K562 (cell line): ENCODE results near the gene MYO18B. TPM values are rescaled to one million over a fixed set of nuclear protein-coding genes. Genes with fewer than 3 reads are reported as not detected.

Experiments
- ATAC-seq: fragments of 200-7000 bp; cut with Tn5 transposase; 3 replicates; pipeline ENCODE4 v1.9.1; 2020; ENCODE audit warnings: moderate library complexity
- BruUV-seq: library from RNA; stranded (reverse); fragments of 400-500 nt; replicated peaks from 2 replicates; lab custom pipeline; 2021; lab: Mats Ljungman, UMichigan
- CTCF ChIA-PET: fragments of 300-600 bp; formaldehyde crosslinking; extraction: SDS; loops from one replicate; lab custom pipeline; 2021; ENCODE audit warnings: low intra/inter-chr PET ratio; lab: Yijun Ruan, JAX
- POLR2A ChIA-PET: fragments of 300-600, 350-650 bp; sonication (Branson Sonifier 250); formaldehyde crosslinking; extraction: SDS; loops from one replicate; lab custom pipeline; 2021; ENCODE audit warnings: antibody characterized with exemption, inconsistent platforms; lab: Yijun Ruan, JAX
- DNase-seq, 4 experiments: peaks; one replicate each; pipeline versions ENCODE4 v3.0.0 to v3.0.0-alpha.2; 2011 to 2018; ENCODE audit warnings: low spot score in 3 of 4, mixed read lengths in 3 of 4; ENCODE audit errors: extremely low read depth in 1 of 4
- FAIRE-seq: peaks from 2 replicates; lab custom pipeline; 2011; peaks lifted over from hg19 to GRCh38; lab: Jason Lieb, UNC
- H2AFZ ChIP-seq: 2 replicates; pipeline ENCODE4 v1.6.0; 2011; ENCODE audit warnings: low read depth, low read length, control low read depth, inconsistent platforms
- H3K27ac ChIP-seq: fragments of 200-600 bp; 3 replicates; pipeline ENCODE4 v1.8.0; 2011; ENCODE audit warnings: low read depth, mild to moderate bottlenecking, control low read depth, inconsistent platforms, low read length, moderate library complexity, mixed read lengths; ENCODE audit errors: extremely low read depth
- H3K27me3 ChIP-seq, 2 experiments: fragments of 300-600 bp in 1 of 2; 2 replicates in 1 of 2; 3 replicates in 1 of 2; pipeline versions ENCODE4 v1.6.0 to v1.8.0; 2011; ENCODE audit warnings: inconsistent platforms in 2 of 2, low read length in 2 of 2, mild to moderate bottlenecking in 1 of 2, mixed read lengths in 1 of 2, moderate library complexity in 1 of 2; ENCODE audit not compliant: control insufficient read depth in 2 of 2, insufficient read depth in 2 of 2
- H3K36me3 ChIP-seq: fragments of 300-600 bp; 3 replicates; pipeline ENCODE4 v1.8.0; 2011; ENCODE audit warnings: mild to moderate bottlenecking, low read length, inconsistent platforms; ENCODE audit not compliant: control insufficient read depth, insufficient read depth
- H3K4me1 ChIP-seq, 2 experiments: fragments of 200-600 bp in 1 of 2; replicated peaks in 1 of 2; 2 replicates in 1 of 2; 3 replicates in 1 of 2; pipeline versions ENCODE4 v1.5.1 to v1.8.0; 2011; ENCODE audit warnings: inconsistent platforms in 2 of 2, low read length in 2 of 2, mild to moderate bottlenecking in 1 of 2, mixed read lengths in 1 of 2, moderate library complexity in 1 of 2; ENCODE audit not compliant: control insufficient read depth in 2 of 2, insufficient read depth in 2 of 2
- H3K4me2 ChIP-seq: 2 replicates; pipeline ENCODE4 v1.6.1; 2011; ENCODE audit warnings: low read length, control low read depth, inconsistent platforms, mixed read lengths; ENCODE audit not compliant: insufficient read depth
- H3K4me3 ChIP-seq: fragments of 200-600 bp; sonication (generic), shearing (Covaris generic); 2 replicates; pipeline ENCODE4 v1.5.1; 2016; ENCODE audit warnings: control low read depth, inconsistent platforms
- H3K79me2 ChIP-seq: fragments of 200-600 bp; 3 replicates; pipeline ENCODE4 v1.8.0; 2011; ENCODE audit warnings: low read length, inconsistent platforms; ENCODE audit not compliant: control insufficient read depth, insufficient read depth
- H3K9ac ChIP-seq, 2 experiments: 2 replicates each; pipeline versions ENCODE4 v1.6.0 to v1.6.1; 2011; ENCODE audit warnings: low read depth in 2 of 2, low read length in 2 of 2, control low read depth in 1 of 2, inconsistent platforms in 1 of 2, mild to moderate bottlenecking in 1 of 2, mixed read lengths in 1 of 2; ENCODE audit not compliant: insufficient read depth in 1 of 2
- H3K9me1 ChIP-seq: one replicate; pipeline ENCODE4 v1.6.0; 2011; ENCODE audit warnings: inconsistent platforms, mild to moderate bottlenecking, low read length, moderate library complexity; ENCODE audit not compliant: control insufficient read depth, insufficient read depth
- H3K9me3 ChIP-seq: replicated peaks from 2 replicates; pipeline ENCODE4 v1.5.1; 2011; ENCODE audit warnings: low read depth, low read length, inconsistent platforms; ENCODE audit not compliant: control insufficient read depth, insufficient read depth
- H4K20me1 ChIP-seq: replicated peaks from 2 replicates; pipeline ENCODE4 v1.6.1; 2011; ENCODE audit warnings: low read length, inconsistent platforms, mixed read lengths; ENCODE audit not compliant: control insufficient read depth, insufficient read depth
- ARID1B ChIP-seq: fragments of 450-650 bp; IDR thresholded peaks from 2 replicates; pipeline ENCODE4 v1.6.1; 2016; ENCODE audit warnings: antibody characterized with exemption, mild to moderate bottlenecking, inconsistent platforms
- CCAR2 ChIP-seq: fragments of 200-400 bp; formaldehyde crosslinking; IDR thresholded peaks from 2 replicates; pipeline ENCODE4 v1.6.1; 2017; ENCODE audit warnings: mild to moderate bottlenecking, low read depth, low read length
- GABPA ChIP-seq: fragments of 200-800 bp; sonication (Bioruptor generic); conservative IDR thresholded peaks from 2 replicates; pipeline ENCODE4 v1.6.1; 2016; ENCODE audit warnings: low read depth, missing genetic modification characterization, missing compliant biosample characterization
- HDAC2 ChIP-seq: fragments of 450-650 bp; IDR thresholded peaks from 2 replicates; pipeline ENCODE4 v1.6.1; 2016; ENCODE audit warnings: mild to moderate bottlenecking
- KDM4B ChIP-seq, 2 experiments: fragments of 450-650 bp in 1 of 2; sonication (generic) in 1 of 2; IDR thresholded peaks; 2 replicates each; pipeline ENCODE4 v1.6.1; 2016 to 2017; ENCODE audit warnings: borderline replicate concordance in 2 of 2, antibody characterized with exemption in 1 of 2, low read depth in 1 of 2, mild to moderate bottlenecking in 1 of 2
- MTF1 ChIP-seq: fragments of 250-450 bp; sonication (Bioruptor Pico); IDR thresholded peaks from 2 replicates; pipeline ENCODE4 v1.9.0; 2021; ENCODE audit warnings: moderate library complexity, mild to moderate bottlenecking, inconsistent platforms, borderline replicate concordance
- NR3C1 ChIP-seq: sonication (generic); formaldehyde crosslinking; IDR thresholded peaks from 2 replicates; pipeline ENCODE4 v1.8.1; 2022; ENCODE audit warnings: missing genetic modification reagents
- PCBP2 ChIP-seq: fragments of 200-400 bp; formaldehyde crosslinking; IDR thresholded peaks from 2 replicates; pipeline ENCODE4 v1.6.1; 2018; ENCODE audit warnings: low read length, low read depth, mild to moderate bottlenecking, moderate library complexity; ENCODE audit not compliant: poor library complexity, severe bottlenecking
- PHF21A ChIP-seq: fragments of 450-650 bp; IDR thresholded peaks from 2 replicates; pipeline ENCODE4 v1.6.1; 2017; ENCODE audit warnings: low read depth, borderline replicate concordance
- RBM15 ChIP-seq: fragments of 200-400 bp; formaldehyde crosslinking; IDR thresholded peaks from 2 replicates; pipeline ENCODE4 v1.6.1; 2018; ENCODE audit warnings: mild to moderate bottlenecking, low read length, moderate library complexity; ENCODE audit not compliant: insufficient read depth
- SMAD2 ChIP-seq: fragments of 150-350 bp; IDR thresholded peaks from 2 replicates; pipeline ENCODE4 v1.6.1; 2014; ENCODE audit warnings: low read depth, mild to moderate bottlenecking, low read length
- ZNF143 ChIP-seq: sonication (generic); formaldehyde crosslinking; IDR thresholded peaks from 2 replicates; pipeline ENCODE4 v1.9.0; 2022; ENCODE audit warnings: mild to moderate bottlenecking, missing genetic modification reagents
- ZNF316 ChIP-seq: fragments of 450-650 bp; IDR thresholded peaks from 2 replicates; pipeline ENCODE4 v1.6.1; 2016
- ZNF408 ChIP-seq: fragments of 250-450 bp; sonication (Bioruptor Pico); IDR thresholded peaks from 2 replicates; pipeline ENCODE4 v1.4.0; 2020; ENCODE audit warnings: low read depth, mild to moderate bottlenecking, moderate library complexity
- ZNF444 ChIP-seq: fragments of 250-450 bp; sonication (Bioruptor Pico); IDR thresholded peaks from 2 replicates; pipeline ENCODE4 v1.4.0; 2020; ENCODE audit warnings: mild to moderate bottlenecking, moderate library complexity
- ZNF583 ChIP-seq: fragments of 250-450 bp; sonication (Bioruptor Pico); IDR thresholded peaks from 2 replicates; pipeline ENCODE4 v1.4.0; 2020
- ZNF764 ChIP-seq: fragments of 250-450 bp; sonication (Bioruptor Pico); IDR thresholded peaks from 2 replicates; pipeline ENCODE4 v1.4.0; 2020; ENCODE audit warnings: low read depth, mild to moderate bottlenecking, moderate library complexity
- WGBS: fragments of 100-300 bp; shearing (Covaris generic); methylation state at CpG from one replicate; pipeline ENCODE4 v1.1.6; 2016; ENCODE audit warnings: low coverage, mixed read lengths; ENCODE audit not compliant: insufficient coverage; ENCODE audit errors: missing lambda C conversion rate; 5-methylcytosine and 5-hydroxymethylcytosine counted together
- in situ Hi-C: fragments of 300-500 bp; cut with MboI; formaldehyde crosslinking; loops from 4 replicates; pipeline ENCODE4 v1.15.0; 2018; ENCODE audit warnings: inconsistent platforms, mixed read lengths
- intact Hi-C: fragments of 100-400 bp; cut with micrococcal nuclease; formaldehyde crosslinking; loops from 2 replicates; pipeline ENCODE4 v1.14.2; 2022
- polyA plus RNA-seq, 8 experiments: library from polyadenylated mRNA; depleted of rRNA in 4 of 8; stranded (reverse) in 5 of 8; unstranded in 3 of 8; fragments of >200 nt; fragmentation: Nextera tagmentation in 2 of 8; fragmentation: Illumina TruSeq in 1 of 8; extraction: Ambion mirVana in 2 of 8; extraction: Trizol in 1 of 8; gene quantifications; 2 replicates each; pipeline versions ENCODE4 v1.2.1 to v1.2.3, GENCODE V29; 2011 to 2014; ENCODE audit warnings: inconsistent platforms in 1 of 8, missing spikeins in 1 of 8
- total RNA-seq, 7 experiments: library from RNA; depleted of rRNA in 6 of 7; stranded (reverse); fragments of >200 nt in 6 of 7; fragmentation: Illumina TruSeq in 2 of 7; extraction: Trizol in 2 of 7; gene quantifications; 2 replicates each; pipeline versions ENCODE4 v1.2.1 to v1.2.3, GENCODE V29; 2011 to 2021; ENCODE audit warnings: low replicate concordance in 1 of 7
- TF ChIP-seq, protein P1 (sequence below): fragments of 250-450 bp; sonication (Bioruptor Pico); IDR thresholded peaks from 2 replicates; pipeline ENCODE4 v1.8.0; 2021; ENCODE audit warnings: moderate library complexity, mild to moderate bottlenecking, inconsistent platforms
- TF ChIP-seq, protein P2 (sequence below): sonication (generic); formaldehyde crosslinking; IDR thresholded peaks from 2 replicates; pipeline ENCODE4 v1.8.1; 2022; ENCODE audit warnings: missing genetic modification reagents

The MYO18B gene
- total and polyA plus RNA-seq, 9 of the 15 experiments (the other 6 are each of a cell fraction or from before 2014, with no cell fraction given): 0.06 to 7.0 (median 4.3) TPM

DNA sequence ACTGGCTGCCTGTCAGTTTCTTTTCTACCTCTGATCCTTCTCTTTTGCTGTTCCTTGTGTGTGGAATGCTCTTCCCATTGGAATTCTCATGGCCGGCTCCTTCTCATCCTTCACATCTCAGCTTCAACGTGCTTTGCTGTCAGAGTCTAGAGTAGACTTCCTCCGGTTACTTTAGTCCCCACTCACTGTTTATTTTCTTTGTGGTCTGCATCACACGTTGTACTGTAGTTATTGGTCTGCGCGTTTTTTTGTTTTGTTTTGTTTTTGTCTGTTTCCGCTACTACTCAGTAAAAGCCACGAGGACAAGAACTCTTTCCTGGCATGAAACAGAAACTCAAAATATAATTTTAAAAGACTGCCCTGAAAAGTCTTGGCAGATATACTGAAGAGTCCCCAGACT, 305.9 kb downstream of the MYO18B start:
- no peaks in the 10 kb centered on the region for H3K79me2 ChIP-seq

More for the DNA sequence above, 305.9 kb downstream of the MYO18B start:
- intact Hi-C loops (no loop called here), in situ Hi-C loops (no loop called here)
- H3K9me3 ChIP-seq: no peaks in the 10 kb centered on the region
- H2AFZ ChIP-seq: no peak overlapping the region
- TF ChIP-seq ZNF444 (CRISPR knock-in tag): no peak
- no peak for TF ChIP-seq SMAD2
- no peak for TF ChIP-seq CCAR2
- no peak for TF ChIP-seq PHF21A
- TF ChIP-seq, protein P1, sequence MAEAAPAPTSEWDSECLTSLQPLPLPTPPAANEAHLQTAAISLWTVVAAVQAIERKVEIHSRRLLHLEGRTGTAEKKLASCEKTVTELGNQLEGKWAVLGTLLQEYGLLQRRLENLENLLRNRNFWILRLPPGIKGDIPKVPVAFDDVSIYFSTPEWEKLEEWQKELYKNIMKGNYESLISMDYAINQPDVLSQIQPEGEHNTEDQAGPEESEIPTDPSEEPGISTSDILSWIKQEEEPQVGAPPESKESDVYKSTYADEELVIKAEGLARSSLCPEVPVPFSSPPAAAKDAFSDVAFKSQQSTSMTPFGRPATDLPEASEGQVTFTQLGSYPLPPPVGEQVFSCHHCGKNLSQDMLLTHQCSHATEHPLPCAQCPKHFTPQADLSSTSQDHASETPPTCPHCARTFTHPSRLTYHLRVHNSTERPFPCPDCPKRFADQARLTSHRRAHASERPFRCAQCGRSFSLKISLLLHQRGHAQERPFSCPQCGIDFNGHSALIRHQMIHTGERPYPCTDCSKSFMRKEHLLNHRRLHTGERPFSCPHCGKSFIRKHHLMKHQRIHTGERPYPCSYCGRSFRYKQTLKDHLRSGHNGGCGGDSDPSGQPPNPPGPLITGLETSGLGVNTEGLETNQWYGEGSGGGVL (CRISPR knock-in tag): no peak
- TF ChIP-seq GABPA (tag): no peak
- no peak for TF ChIP-seq ZNF408 (CRISPR knock-in tag)
- no peak for TF ChIP-seq ZNF764 (CRISPR knock-in tag)
- no peak for TF ChIP-seq RBM15
- TF ChIP-seq ZNF316: no peak
- TF ChIP-seq PCBP2: no peak
- no peak for TF ChIP-seq HDAC2
- TF ChIP-seq ZNF583 (CRISPR knock-in tag): no peak
- TF ChIP-seq ARID1B: no peak
- TF ChIP-seq KDM4B (IDR thresholded peaks at IDR 0.05; ENCODE audit: borderline replicate concordance in 2 of 2, low read depth in 1 of 2): no peak
- no peak for TF ChIP-seq ZNF143 (CRISPR knock-in tag)
- TF ChIP-seq, protein P2, sequence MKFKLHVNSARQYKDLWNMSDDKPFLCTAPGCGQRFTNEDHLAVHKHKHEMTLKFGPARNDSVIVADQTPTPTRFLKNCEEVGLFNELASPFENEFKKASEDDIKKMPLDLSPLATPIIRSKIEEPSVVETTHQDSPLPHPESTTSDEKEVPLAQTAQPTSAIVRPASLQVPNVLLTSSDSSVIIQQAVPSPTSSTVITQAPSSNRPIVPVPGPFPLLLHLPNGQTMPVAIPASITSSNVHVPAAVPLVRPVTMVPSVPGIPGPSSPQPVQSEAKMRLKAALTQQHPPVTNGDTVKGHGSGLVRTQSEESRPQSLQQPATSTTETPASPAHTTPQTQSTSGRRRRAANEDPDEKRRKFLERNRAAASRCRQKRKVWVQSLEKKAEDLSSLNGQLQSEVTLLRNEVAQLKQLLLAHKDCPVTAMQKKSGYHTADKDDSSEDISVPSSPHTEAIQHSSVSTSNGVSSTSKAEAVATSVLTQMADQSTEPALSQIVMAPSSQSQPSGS: no peak
- TF ChIP-seq NR3C1 (CRISPR knock-in tag): no peak
- no peak for TF ChIP-seq MTF1
- H3K9me1 ChIP-seq: no peaks in the 10 kb centered on the region
- no peak overlapping the region for H3K27ac ChIP-seq
- no peak overlapping the region for H3K4me2 ChIP-seq
- ChIA-PET POLR2A (no interaction called here), CTCF (no interaction called here)
- H4K20me1 ChIP-seq: no peaks in the 10 kb centered on the region
- no peak for DNase-seq
- H3K4me1 ChIP-seq: no peaks in the 10 kb centered on the region
- no peak overlapping the region for H3K9ac ChIP-seq
- H3K27me3 ChIP-seq: no peaks in the 10 kb centered on the region; a peak in 1 of 5 replicates
- FAIRE-seq: no peak
- no peaks in the 10 kb centered on the region for H3K36me3 ChIP-seq
- BruUV-seq: no TSS peak
- H3K4me3 ChIP-seq: no peak overlapping the region
- no peak for ATAC-seq
- 16% methylated on average over 8 of the region's 8 CpGs for WGBS
